ENCODE data around the gene MRPL1. TPM values are rescaled to one million over a fixed set of nuclear protein-coding genes. Genes with fewer than 3 reads are reported as not detected.

Gene MRPL1
- total and polyA plus RNA-seq, 2 donors (not counting 3 experiments of a cell fraction or from before 2014, with no cell fraction given), result 11.5 to 42.9 TPM

DNA sequence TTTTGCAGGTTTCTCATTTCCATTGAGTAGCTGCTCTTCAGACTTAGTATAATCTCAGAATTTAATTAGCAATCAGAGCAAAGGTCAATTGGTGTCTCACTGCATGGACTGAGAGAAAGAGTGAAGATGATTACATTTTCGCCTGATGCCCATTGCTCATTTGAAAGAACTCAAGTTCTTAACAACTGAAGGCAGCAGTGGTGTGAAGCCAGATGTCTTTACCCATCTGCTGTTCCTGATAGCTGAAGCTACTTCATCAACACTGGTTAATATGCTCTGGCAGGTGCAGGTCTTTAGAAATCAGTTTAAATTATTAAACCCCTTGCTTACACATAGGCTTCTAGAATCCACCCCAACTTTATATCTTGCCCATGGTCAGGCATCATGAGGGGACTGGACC, 130.0 kb downstream of the MRPL1 start:
- Histone ChIP-seq H3K9me3 (replicated peaks; ENCODE audit: control insufficient read depth, insufficient read depth, low read length) (no peaks in the 10 kb centered on the region), H3K79me2 (ENCODE audit: control insufficient read depth, insufficient read depth, low read length) (no peaks in the 10 kb centered on the region), H3K4me2 (ENCODE audit: insufficient read depth, low read length) (no peak overlapping the region), H3K4me1 (ENCODE audit: control insufficient read depth, extremely low read depth, insufficient read depth, low read length) (peaks cover 9% of the 10 kb centered on the region), H3K9me1 (replicated peaks; ENCODE audit: control insufficient read depth, extremely low read depth, insufficient read depth, low read length) (no peaks in the 10 kb centered on the region), H4K20me1 (replicated peaks; ENCODE audit: control insufficient read depth, extremely low read depth, insufficient read depth, low read length) (no peaks in the 10 kb centered on the region), H3K36me3 (ENCODE audit: control insufficient read depth in 2 of 2, extremely low read depth in 1 of 2, insufficient read depth in 2 of 2, low read length in 2 of 2) (no peaks in the 10 kb centered on the region), H3K27ac (ENCODE audit: insufficient read depth, low read depth, low read length) (no peak overlapping the region), H3K4me3 (replicated peaks in 1 of 3; ENCODE audit: insufficient read depth in 1 of 3, low read depth in 1 of 3, low read length in 3 of 3) (no peak overlapping the region), H3K27me3 (ENCODE audit: control insufficient read depth in 2 of 2, insufficient read depth in 2 of 2, low read length in 2 of 2) (peaks cover 0 to 6% of the 10 kb centered on the region in 2 experiments), H3K9ac (replicated peaks; ENCODE audit: extremely low read depth, insufficient read depth, low read length) (no peak overlapping the region), H2AFZ (ENCODE audit: low read depth, low read length) (no peak overlapping the region)
- BruUV-seq (replicated peaks), result no TSS peak
- POLR2A ChIA-PET, result no interaction called here
- dilution Hi-C loops (cut with MboI; ENCODE audit: extremely low pct_ligation_motif_present, low sequenced_read_pairs) (no loop called here), intact Hi-C loops (cut with micrococcal nuclease) (no loop called here)
- DNase-seq (ENCODE audit: low read depth, low spot score) (no peak), FAIRE-seq (no peak)
- CTCF ChIA-PET, result interaction anchor here (1.4 kb wide), 1 partner anchor 12 kb away, joined by 3 read pairs; no protein-coding TSS in a partner anchor
- TF ChIP-seq FOS (IDR thresholded peaks at IDR 0.05; ENCODE audit: borderline replicate concordance, insufficient read depth, low read length) (no peak), JUN (IDR thresholded peaks at IDR 0.05; ENCODE audit: borderline replicate concordance, insufficient read depth, insufficient read length, low read depth) (no peak), POLR2AphosphoS5 (IDR thresholded peaks at IDR 0.05; ENCODE audit: insufficient read depth, low read depth, low read length) (no peak), CTCF (IDR thresholded peaks at IDR 0.05; ENCODE audit: extremely low read depth in 1 of 2, insufficient read depth in 1 of 2, low read depth in 1 of 2, low read length in 2 of 2) (no peak), EZH2 (IDR thresholded peaks at IDR 0.05; ENCODE audit: borderline replicate concordance, low read depth, low read length, severe bottlenecking) (no peak), POLR2A (IDR thresholded peaks at IDR 0.05; ENCODE audit: low read depth, low read length) (no peak), GATA2 (IDR thresholded peaks at IDR 0.05; ENCODE audit: insufficient read depth, insufficient read length, low read depth, low read length) (no peak), MYC (IDR thresholded peaks at IDR 0.05; ENCODE audit: low read depth, low read length) (no peak)
- TF ChIP-seq, protein P1, sequence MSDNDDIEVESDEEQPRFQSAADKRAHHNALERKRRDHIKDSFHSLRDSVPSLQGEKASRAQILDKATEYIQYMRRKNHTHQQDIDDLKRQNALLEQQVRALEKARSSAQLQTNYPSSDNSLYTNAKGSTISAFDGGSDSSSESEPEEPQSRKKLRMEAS (IDR thresholded peaks at IDR 0.05; ENCODE audit: insufficient read depth, insufficient read length), result no peak

Measured in endothelial cell of umbilical vein (primary cell).